BJ (cell line): ENCODE data around the gene CTIF. TPM values are rescaled to one million over a fixed set of nuclear protein-coding genes. Genes with fewer than 3 reads are reported as not detected.
A peak's percentile ranks its signal among the peaks of the same experiment; 100 is the strongest.

Experiments
- CTCF ChIA-PET: fragments of 350-600 bp; formaldehyde crosslinking; extraction: SDS; loops from one replicate; lab custom pipeline; 2021; ENCODE audit warnings: antibody characterized with exemption, inconsistent platforms; lab: Yijun Ruan, JAX
- POLR2A ChIA-PET: fragments of 300-600 bp; sonication (Branson Sonifier 250); formaldehyde crosslinking; extraction: SDS; loops from one replicate; lab custom pipeline; 2021; ENCODE audit warnings: antibody characterized with exemption; lab: Charles Lee
- DNase-seq: peaks from one replicate; pipeline ENCODE4 v3.0.0-alpha.2; 2011; ENCODE audit warnings: low read depth
- H3K27me3 ChIP-seq: 2 replicates; pipeline ENCODE4 v1.6.0; 2011; ENCODE audit warnings: low read length; ENCODE audit not compliant: control insufficient read depth, insufficient read depth
- H3K36me3 ChIP-seq: 2 replicates; pipeline ENCODE4 v1.5.1; 2011; ENCODE audit warnings: low read length; ENCODE audit not compliant: control insufficient read depth, insufficient read depth
- H3K4me3 ChIP-seq: 2 replicates; pipeline ENCODE4 v1.5.1; 2011; ENCODE audit warnings: low read depth, mild to moderate bottlenecking, control low read depth, low read length
- CTCF ChIP-seq: IDR thresholded peaks from 2 replicates; pipeline ENCODE4 v1.5.1; 2011; ENCODE audit warnings: low read depth, mild to moderate bottlenecking, control low read depth, inconsistent platforms, low read length, moderate library complexity; ENCODE audit not compliant: insufficient read depth
- polyA plus RNA-seq: library from polyadenylated mRNA; depleted of rRNA; stranded (reverse); fragments of >200 nt; gene quantifications from 2 replicates; pipeline ENCODE4 v1.2.3, GENCODE V29; 2011

CTIF gene
- polyA plus RNA-seq, 1 experiment = 105 TPM

- CTCF ChIA-PET = interaction anchor here (0.7 to 1.9 kb wide), 4 partner anchors 9 to 128 kb away, joined by 3 to 5 read pairs (median 4); no protein-coding TSS in a partner anchor
- Histone ChIP-seq H3K4me3 (no peak overlapping the region), H3K36me3 (no peaks in the 10 kb centered on the region; the same call in 1 of the 2 replicates)
Measured at GRCh38 chr18:48545757-48546321, 7.0 kb downstream of the CTIF start.

GRCh38 chr18:48546396-48546795 is 7.6 kb downstream of the CTIF start:
- H3K4me3 ChIP-seq = no peak overlapping the region
- no peak for TF ChIP-seq CTCF
- no peak for DNase-seq
- H3K27me3 ChIP-seq = no peaks in the 10 kb centered on the region
- peaks cover 2% of the 10 kb centered on the region for H3K36me3 ChIP-seq
- ChIA-PET POLR2A (no interaction called here), CTCF (interaction anchor here (0.7 to 1.9 kb wide), 4 partner anchors 9 to 128 kb away, joined by 3 to 5 read pairs (median 4); no protein-coding TSS in a partner anchor)

More at GRCh38 chr18:48545757-48546321, 7.0 kb downstream of the CTIF start:
- H3K27me3 ChIP-seq = no peaks in the 10 kb centered on the region
- TF ChIP-seq CTCF = no peak
- POLR2A ChIA-PET = no interaction called here
- no peak for DNase-seq

- Histone ChIP-seq H3K36me3 (peaks cover 2% of the 10 kb centered on the region), H3K27me3 (no peaks in the 10 kb centered on the region), H3K4me3 (no peak overlapping the region)
- TF ChIP-seq CTCF = no peak
- CTCF ChIA-PET = interaction anchor here (0.8 to 0.9 kb wide), 2 partner anchors 71 to 131 kb away, joined by 3 read pairs; no protein-coding TSS in a partner anchor
- DNase-seq = no peak
- POLR2A ChIA-PET = no interaction called here
Measured at GRCh38 chr18:48547531-48547981, 8.7 kb downstream of the CTIF start.

- ChIA-PET CTCF (interaction anchor here (0.8 to 1.1 kb wide), 4 partner anchors 40 to 130 kb away, joined by 3 read pairs; no protein-coding TSS in a partner anchor), POLR2A (interaction anchor here (0.5 kb wide), 1 partner anchor 116 kb away, joined by 3 read pairs; no protein-coding TSS in a partner anchor)
- H3K36me3 ChIP-seq = peaks cover 2% of the 10 kb centered on the region
- TF ChIP-seq CTCF = 0 out of 2 replicates have a peak, but pooled peaks have one; percentile 6
- H3K27me3 ChIP-seq = no peaks in the 10 kb centered on the region
- H3K4me3 ChIP-seq = no peak overlapping the region
- DNase-seq = peak; percentile 90
Measured at GRCh38 chr18:48548011-48548771, 9.4 kb downstream of the CTIF start.

GRCh38 chr18:48548921-48549320 is 10.1 kb downstream of the CTIF start:
- DNase-seq = no peak
- ChIA-PET POLR2A (no interaction called here), CTCF (interaction anchor here (1.0 to 1.1 kb wide), 2 partner anchors 39 to 73 kb away, joined by 3 read pairs; no protein-coding TSS in a partner anchor)
- no peak overlapping the region for H3K4me3 ChIP-seq
- peaks cover 2% of the 10 kb centered on the region for H3K36me3 ChIP-seq
- no peaks in the 10 kb centered on the region for H3K27me3 ChIP-seq
- no peak for TF ChIP-seq CTCF
